Mesothelial cell of epicardium (in vitro differentiated cells): ENCODE results near the gene DOCK2. TPM values are rescaled to one million over a fixed set of nuclear protein-coding genes. Genes with fewer than 3 reads are reported as not detected.

ENCODE experiments used
- DNase-seq, 2 experiments: peaks; one replicate each; pipeline ENCODE4 v3.0.0; 2021; ENCODE audit warnings: low spot score in 2 of 2; ENCODE audit not compliant: unreplicated experiment in 2 of 2
- H3K27ac Mint-ChIP-seq: 2 replicates; pipeline ENCODE4 v1.8.0; 2021; ENCODE audit warnings: mixed read lengths
- H3K27me3 Mint-ChIP-seq: 2 replicates; pipeline ENCODE4 v1.8.0; 2021; ENCODE audit warnings: low read depth, mixed read lengths
- H3K36me3 Mint-ChIP-seq: 2 replicates; pipeline ENCODE4 v1.8.0; 2021; ENCODE audit warnings: mixed read lengths
- H3K4me1 Mint-ChIP-seq: 2 replicates; pipeline ENCODE4 v1.8.0; 2021; ENCODE audit warnings: mixed read lengths
- H3K4me3 Mint-ChIP-seq: 2 replicates; pipeline ENCODE4 v1.8.0; 2021; ENCODE audit warnings: mild to moderate bottlenecking, moderate library complexity, mixed read lengths
- H3K9me3 Mint-ChIP-seq: 2 replicates; pipeline ENCODE4 v1.8.0; 2021; ENCODE audit warnings: mixed read lengths
- total RNA-seq: library from RNA; stranded (reverse); gene quantifications from 3 replicates; pipeline ENCODE4 v1.2.1, GENCODE V29; 2021
- TF ChIP-seq, protein P1 (sequence below): fragments of 200-600 bp; sonication (generic); IDR thresholded peaks from one replicate; pipeline ENCODE4 v1.5.0; 2021; ENCODE audit warnings: antibody characterized with exemption; ENCODE audit not compliant: unreplicated experiment

The DOCK2 gene
- total RNA-seq, 1 donor from 2014 or later: 0.25 TPM

DNA sequence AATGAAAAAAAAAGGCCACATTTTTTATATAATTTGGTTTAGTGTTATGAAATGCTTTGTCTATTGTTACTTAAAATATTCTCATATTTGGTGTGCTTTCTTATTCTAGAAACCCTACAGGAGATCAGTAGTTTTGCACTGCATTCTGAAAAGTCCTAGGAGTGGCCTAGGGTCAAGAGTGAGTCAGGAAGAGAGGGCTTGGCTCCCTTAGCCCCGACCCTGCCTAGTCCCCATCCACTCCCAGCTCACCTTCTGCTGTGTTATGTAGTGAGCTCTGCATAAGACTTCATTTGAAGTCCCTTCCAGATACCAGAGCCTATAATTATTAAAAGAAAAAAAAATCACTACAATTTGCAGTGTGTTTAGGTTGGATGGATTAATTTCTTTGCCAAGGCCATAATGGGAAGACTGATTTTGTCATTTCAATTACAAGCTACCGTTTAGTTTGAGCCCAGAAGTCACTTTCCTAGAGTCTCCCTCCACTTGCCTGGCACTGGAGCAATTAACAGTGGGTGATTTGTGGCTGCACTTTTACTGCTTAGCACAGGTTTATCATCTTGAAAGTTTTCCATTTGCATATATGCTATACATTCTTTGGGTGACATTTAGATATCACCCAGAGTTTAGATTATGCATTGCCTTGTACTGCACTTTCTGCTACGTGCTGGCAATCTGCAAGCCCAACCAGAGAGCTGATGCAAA lies 199.9 kb downstream of the DOCK2 start:
- Mint-ChIP-seq H3K36me3 (no peaks in the 10 kb centered on the region), H3K4me3 (no peak overlapping the region), H3K27me3 (peaks cover 10% of the 10 kb centered on the region), H3K4me1 (peaks cover 3% of the 10 kb centered on the region), H3K9me3 (no peaks in the 10 kb centered on the region), H3K27ac (no peak overlapping the region)
- TF ChIP-seq, protein P1, sequence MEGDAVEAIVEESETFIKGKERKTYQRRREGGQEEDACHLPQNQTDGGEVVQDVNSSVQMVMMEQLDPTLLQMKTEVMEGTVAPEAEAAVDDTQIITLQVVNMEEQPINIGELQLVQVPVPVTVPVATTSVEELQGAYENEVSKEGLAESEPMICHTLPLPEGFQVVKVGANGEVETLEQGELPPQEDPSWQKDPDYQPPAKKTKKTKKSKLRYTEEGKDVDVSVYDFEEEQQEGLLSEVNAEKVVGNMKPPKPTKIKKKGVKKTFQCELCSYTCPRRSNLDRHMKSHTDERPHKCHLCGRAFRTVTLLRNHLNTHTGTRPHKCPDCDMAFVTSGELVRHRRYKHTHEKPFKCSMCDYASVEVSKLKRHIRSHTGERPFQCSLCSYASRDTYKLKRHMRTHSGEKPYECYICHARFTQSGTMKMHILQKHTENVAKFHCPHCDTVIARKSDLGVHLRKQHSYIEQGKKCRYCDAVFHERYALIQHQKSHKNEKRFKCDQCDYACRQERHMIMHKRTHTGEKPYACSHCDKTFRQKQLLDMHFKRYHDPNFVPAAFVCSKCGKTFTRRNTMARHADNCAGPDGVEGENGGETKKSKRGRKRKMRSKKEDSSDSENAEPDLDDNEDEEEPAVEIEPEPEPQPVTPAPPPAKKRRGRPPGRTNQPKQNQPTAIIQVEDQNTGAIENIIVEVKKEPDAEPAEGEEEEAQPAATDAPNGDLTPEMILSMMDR: no peak
- DNase-seq: no peak

DNA sequence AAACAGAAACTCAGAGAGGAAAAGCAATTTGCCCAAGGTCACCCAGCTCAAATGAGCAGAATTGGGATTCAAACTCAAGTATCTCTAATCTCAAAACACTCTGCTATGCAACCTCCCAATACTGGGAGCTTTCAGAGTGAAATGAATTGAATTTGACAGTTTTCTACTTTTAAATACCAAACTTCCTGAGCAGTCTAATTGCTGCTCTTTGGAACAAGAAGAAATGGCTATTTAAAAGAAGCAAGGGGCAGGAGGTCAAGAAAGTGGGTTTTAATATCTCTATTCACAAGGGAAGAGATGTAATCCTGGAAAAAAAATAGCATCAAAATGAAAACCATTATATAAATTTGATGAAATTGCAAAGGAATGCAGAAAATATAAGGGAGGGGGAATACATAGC lies 200.6 kb downstream of the DOCK2 start:
- Mint-ChIP-seq H3K4me1 (no peaks in the 10 kb centered on the region), H3K27me3 (peaks cover 10% of the 10 kb centered on the region), H3K27ac (no peak overlapping the region), H3K9me3 (no peaks in the 10 kb centered on the region), H3K4me3 (no peak overlapping the region), H3K36me3 (no peaks in the 10 kb centered on the region)
- DNase-seq: no peak
- TF ChIP-seq, protein P1: no peak

DNA sequence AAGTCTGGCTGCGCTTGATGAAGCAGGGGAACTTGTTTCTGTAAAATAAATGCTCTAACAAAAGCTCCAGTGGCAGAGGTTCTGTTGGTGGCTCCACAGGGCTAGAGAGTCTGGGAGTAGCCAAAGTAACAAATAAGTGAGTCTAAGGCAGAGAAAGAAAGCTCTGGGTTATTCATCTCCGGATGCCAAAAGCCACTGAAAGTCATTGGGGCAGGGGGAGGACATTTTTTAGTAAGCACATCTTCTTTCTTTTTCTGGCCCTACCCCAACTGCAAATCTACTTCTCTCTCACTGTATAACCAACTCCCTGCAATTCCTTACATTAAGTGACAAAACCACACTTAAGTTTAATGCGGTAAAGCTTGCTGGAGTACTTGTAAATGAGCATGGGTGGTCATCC lies 201.6 kb downstream of the DOCK2 start:
- Mint-ChIP-seq H3K4me3 (no peak overlapping the region), H3K27me3 (peaks cover 10% of the 10 kb centered on the region), H3K9me3 (no peaks in the 10 kb centered on the region), H3K27ac (no peak overlapping the region), H3K4me1 (no peaks in the 10 kb centered on the region), H3K36me3 (no peaks in the 10 kb centered on the region)
- TF ChIP-seq, protein P1: no peak
- no peak for DNase-seq

DNA sequence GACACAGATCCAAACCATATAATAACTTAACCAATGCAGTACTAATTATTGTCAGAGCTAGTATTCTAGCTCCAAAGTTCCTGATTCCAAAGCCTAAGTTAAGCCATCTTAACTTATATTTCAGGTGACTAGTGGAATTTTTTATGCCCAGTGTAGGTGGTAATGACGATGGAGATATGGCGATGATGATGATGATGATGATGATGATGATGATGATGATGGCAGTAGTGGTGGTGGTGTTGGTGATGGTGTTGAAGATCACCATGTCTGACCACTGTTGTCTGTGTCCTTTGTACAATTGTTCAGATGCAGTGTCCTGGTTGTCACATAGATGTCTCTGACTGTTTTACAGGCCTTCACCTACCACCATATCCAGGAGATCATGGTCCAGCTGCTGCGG lies 203.3 kb downstream of the DOCK2 start:
- no peak overlapping the region for H3K4me3 Mint-ChIP-seq
- no peaks in the 10 kb centered on the region for H3K36me3 Mint-ChIP-seq
- H3K27ac Mint-ChIP-seq: no peak overlapping the region
- H3K4me1 Mint-ChIP-seq: no peaks in the 10 kb centered on the region
- H3K9me3 Mint-ChIP-seq: no peaks in the 10 kb centered on the region
- TF ChIP-seq, protein P1: no peak
- H3K27me3 Mint-ChIP-seq: peaks cover 16% of the 10 kb centered on the region
- no peak for DNase-seq

DNA sequence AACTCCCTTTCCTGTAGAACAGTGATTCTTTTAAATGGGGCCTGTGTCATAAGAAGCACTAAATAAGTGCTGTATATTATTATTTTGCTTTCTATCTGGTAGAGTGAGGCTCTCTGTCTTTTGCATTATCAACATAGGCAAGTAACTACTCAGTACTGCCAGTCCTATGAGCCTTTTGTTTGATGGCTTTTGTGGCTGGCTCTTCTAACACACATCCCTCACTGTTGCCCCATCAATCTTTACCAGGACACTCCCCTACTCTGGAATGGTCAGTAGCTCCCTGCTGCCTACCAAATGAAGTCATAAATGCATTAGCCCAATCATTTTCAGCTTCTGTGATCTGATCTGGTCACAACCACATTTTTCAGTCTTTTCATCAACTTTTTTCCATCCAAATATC lies 205.6 kb downstream of the DOCK2 start:
- Mint-ChIP-seq H3K27me3 (peaks cover 21% of the 10 kb centered on the region), H3K4me1 (no peaks in the 10 kb centered on the region), H3K9me3 (no peaks in the 10 kb centered on the region), H3K36me3 (no peaks in the 10 kb centered on the region), H3K4me3 (no peak overlapping the region), H3K27ac (no peak overlapping the region)
- TF ChIP-seq, protein P1: no peak
- DNase-seq: no peak
